H54 (cell line): ENCODE results near the gene CASP10.
A peak's percentile ranks its signal among the peaks of the same experiment; 100 is the strongest.
"Not testable (repeated sequence)": the region's sequence is repeated elsewhere in the genome, so short reads cannot be mapped to it uniquely, and the experiment has no call there.

Source experiments
- DNase-seq: peaks from one replicate; pipeline ENCODE4 v3.0.0; 2011; ENCODE audit warnings: low spot score, mixed read lengths; ENCODE audit not compliant: insufficient read length
- FAIRE-seq: peaks from 3 replicates; lab custom pipeline; 2011; peaks lifted over from hg19 to GRCh38; lab: Jason Lieb, UNC
- POLR2A ChIP-seq: IDR thresholded peaks from 2 replicates; pipeline ENCODE4 v1.6.1; 2011; ENCODE audit warnings: low read depth, mild to moderate bottlenecking, low read length

The CASP10 gene, protein sequence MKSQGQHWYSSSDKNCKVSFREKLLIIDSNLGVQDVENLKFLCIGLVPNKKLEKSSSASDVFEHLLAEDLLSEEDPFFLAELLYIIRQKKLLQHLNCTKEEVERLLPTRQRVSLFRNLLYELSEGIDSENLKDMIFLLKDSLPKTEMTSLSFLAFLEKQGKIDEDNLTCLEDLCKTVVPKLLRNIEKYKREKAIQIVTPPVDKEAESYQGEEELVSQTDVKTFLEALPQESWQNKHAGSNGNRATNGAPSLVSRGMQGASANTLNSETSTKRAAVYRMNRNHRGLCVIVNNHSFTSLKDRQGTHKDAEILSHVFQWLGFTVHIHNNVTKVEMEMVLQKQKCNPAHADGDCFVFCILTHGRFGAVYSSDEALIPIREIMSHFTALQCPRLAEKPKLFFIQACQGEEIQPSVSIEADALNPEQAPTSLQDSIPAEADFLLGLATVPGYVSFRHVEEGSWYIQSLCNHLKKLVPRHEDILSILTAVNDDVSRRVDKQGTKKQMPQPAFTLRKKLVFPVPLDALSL

DNA sequence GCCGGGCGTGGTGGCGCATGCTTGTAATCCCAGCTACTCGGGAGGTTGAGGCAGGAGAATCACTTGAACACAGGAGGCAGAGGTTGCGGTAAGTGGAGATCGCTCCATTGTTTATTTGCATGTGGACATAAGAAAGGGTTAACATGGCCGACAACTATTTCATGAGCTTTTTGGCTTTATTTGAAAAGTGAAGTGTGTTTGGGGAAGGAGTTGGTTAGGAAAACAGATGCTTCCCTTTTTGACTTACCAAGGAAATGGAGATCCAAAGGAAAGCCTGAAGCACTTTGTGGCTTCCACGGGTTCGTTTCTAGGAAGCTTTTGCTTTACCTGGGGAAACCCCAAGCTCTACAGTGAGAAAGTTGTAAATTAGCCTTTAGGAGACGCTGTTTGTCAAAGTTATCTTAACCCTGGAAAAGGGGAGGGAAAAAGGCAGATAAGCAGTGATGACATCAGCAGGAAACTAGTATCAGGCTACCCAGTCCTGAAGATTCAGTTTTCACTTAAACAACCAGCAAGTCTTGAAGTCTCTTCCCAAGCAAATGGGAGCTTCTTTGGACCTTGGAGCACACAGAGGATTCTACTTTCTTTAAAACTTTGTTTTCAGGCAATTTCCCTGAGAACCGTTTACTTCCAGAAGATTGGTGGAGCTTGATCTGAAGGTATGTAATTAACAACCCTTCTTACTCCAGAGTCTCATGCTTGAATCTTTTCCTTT lies at the start of gene CASP10:
CASP10 (plus strand) TSS at position 492 of the 715 bp plus-strand sequence. CDS start 2,637 bp downstream, outside the sequence.
- FAIRE-seq (peak; percentile 75), DNase-seq (peak; percentile 61)
- no peak for TF ChIP-seq POLR2A

DNA sequence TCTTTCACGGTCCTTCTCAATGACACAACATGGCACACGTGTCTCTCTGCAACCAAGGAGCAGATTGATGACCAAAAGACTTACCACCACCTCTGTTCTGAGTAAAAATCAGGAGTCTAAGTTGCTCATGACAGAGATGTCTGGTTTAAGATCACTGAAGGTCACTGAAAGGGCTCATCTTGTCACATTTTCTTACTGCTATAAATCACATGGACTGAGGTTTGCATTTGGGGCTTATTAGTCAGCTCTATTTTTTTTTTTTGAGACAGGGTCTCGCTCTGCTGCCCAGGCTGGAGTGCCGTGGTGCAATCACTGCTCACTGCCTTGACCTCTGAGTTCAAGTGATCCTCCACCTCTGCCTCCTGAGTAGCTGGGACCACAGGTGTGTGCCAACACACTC lies 47.6 kb upstream of the CASP10 start:
- FAIRE-seq (no peak), DNase-seq (no peak)
- no peak for TF ChIP-seq POLR2A

DNA sequence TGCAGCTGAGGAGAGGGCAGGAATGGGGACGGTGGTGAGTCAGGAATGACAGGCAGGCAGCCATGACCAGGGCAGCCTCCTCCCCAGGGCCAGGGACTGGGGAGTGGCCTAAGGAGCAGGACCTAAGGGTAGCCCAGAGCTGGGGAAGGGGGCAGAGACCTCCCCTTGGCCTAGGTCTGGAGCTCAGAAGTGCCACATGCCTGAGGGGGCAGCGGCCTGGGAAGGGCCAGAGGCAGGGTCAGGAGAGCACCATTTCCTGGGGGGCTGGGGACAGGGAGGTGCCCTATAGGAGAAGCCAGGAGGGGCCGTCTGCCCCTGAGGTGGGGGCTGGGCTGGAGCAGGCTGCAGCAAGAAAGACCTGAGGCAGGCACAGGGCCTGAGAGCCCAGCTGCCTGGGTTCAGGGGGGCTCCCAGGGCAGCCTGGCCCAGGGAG lies 46.0 kb upstream of the CASP10 start:
- no peak for TF ChIP-seq POLR2A
- DNase-seq, result no peak
- no peak for FAIRE-seq

DNA sequence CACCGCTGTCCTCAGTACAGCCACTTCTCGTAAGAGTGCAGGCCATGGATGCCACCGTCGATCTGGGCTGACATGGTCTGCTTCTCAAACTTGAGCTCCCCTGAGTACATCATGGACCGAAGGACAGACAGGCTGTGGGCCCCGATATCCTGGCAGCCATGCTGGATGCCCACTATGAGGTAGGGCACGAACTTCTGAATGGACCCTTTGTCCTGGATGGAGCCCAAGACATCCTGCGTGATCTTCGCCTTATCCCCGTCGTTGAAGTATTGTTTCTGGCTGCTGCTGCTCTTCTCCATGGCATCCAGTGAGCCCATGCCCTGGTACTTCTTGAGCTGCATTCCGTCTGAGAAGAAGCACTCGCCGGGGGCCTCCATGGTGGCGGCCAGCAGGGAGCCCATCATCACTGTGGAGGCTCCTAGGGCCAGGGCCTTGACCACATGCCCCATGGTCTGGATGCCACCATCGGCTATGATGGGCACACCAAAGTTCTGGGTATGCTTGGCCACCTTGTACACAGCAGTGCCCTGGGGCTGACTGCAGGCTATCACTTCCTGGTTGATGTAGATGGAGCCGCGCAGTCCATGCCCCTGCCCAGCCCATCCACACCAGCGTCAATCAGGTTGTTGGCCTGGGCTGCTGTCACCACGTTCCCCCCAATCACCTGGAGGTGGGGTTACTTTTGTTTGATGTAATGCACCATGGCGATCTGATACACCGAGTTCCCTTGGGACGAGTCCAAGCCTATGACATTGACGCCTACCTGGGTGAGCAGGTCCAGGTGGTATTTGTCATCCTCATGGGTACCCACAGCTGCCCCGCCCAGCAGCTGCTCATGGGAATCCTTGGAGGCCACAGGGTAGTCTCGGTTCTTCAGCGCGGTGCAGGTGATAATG lies 45.2 kb upstream of the CASP10 start:
- DNase-seq, result no peak
- FAIRE-seq, result no peak

DNA sequence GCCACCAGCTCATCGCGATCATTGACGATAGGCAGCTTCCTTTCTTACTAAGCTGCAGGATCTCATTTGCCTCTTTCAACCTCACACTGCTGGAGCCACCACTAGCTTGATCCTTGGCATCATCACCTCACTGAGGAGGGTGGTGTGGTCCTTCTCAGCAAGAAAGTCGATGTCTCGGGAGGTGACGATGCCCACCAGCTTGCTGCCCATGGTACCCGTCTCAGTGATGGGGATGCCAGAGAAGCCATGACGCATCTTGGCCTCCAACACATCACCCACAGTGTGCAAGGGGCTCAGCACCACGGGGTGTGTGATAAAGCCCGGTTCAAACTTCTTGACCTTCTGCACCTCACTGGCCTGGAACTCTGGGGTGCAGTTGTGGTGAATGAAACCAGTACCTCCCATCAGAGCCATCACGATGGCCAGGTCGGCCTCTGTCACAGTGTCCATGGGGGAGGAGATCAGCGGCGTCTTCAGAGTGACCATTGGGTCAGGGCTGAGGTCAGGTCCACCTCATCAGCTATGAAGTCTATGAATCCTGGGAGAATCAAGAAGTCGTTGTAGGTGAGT lies 44.5 kb upstream of the CASP10 start:
- DNase-seq (no peak), FAIRE-seq (no peak)
- no peak for TF ChIP-seq POLR2A

More for the DNA sequence above, 45.2 kb upstream of the CASP10 start:
- TF ChIP-seq POLR2A, result no peak

DNA sequence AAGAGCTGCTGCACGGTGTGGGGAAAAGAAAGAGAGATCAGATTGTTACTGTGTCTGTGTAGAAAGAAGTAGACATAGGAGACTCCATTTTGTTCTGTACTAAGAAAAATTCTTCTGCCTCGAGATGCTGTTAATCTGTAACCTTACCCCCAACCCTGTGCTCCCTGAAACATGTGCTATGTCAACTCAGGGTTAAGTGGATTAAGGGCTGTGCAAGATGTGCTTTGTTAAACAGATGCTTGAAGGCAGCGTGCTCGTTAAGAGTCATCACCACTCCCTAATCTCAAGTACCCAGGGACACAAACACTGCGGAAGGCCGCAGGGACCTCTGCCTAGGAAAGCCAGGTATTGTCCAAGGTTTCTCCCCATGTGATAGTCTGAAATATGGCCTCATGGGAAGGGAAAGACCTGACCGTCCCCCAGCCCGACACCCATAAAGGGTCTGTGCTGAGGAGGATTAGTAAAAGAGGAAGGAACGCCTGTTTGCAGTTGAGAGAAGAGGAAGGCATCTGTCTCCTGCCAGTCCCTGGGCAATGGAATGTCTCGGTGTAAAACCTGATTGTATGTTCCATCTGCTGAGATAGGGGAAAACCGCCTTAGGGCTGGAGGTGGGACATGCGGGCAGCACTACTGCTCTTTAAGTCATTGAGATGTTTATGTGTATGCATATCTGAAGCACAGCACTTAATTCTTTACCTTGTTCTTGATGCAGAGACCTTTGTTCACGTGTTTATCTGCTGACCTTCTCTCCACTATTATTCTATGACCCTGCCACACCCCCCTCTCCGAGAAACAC lies 43.8 kb upstream of the CASP10 start:
- not testable (repeated sequence) for FAIRE-seq, DNase-seq

DNA sequence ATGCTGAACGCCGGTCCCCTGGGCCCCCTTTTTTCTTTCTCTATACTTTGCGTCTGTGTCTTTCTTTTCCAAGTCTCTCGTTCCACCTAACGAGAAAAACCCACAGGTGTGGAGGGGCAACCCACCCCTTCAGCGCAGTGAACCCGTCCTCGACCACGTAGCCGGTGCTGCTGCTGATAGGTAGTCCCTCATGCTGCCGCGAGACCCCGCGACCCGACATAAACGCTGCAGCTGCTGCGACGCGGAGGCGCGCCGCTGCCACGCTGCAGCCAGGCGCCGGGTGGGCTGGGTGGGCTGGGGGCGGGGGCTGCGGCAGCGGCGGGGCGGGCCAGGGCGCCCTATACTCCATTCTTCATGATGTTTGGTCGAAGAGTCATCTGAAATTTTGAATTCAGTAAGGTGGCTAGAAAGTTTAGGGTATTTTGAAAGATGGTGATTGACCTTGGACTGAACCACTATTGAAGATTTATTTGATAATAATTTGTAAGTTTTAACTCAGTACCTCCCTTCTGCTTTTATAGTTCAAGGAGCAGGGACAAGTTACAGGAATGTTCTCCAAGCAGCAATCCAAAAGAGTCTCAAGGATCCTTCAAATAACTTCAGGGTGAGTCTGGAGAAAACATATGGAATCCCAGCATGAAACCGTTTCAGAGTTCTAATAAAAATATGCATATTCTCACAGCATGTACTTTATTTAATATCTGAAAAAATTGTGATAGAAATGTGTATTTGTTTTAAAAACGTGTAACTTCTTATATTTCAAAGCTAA lies 42.9 kb upstream of the CASP10 start:
- no peak for TF ChIP-seq POLR2A
- no peak for FAIRE-seq
- no peak for DNase-seq

DNA sequence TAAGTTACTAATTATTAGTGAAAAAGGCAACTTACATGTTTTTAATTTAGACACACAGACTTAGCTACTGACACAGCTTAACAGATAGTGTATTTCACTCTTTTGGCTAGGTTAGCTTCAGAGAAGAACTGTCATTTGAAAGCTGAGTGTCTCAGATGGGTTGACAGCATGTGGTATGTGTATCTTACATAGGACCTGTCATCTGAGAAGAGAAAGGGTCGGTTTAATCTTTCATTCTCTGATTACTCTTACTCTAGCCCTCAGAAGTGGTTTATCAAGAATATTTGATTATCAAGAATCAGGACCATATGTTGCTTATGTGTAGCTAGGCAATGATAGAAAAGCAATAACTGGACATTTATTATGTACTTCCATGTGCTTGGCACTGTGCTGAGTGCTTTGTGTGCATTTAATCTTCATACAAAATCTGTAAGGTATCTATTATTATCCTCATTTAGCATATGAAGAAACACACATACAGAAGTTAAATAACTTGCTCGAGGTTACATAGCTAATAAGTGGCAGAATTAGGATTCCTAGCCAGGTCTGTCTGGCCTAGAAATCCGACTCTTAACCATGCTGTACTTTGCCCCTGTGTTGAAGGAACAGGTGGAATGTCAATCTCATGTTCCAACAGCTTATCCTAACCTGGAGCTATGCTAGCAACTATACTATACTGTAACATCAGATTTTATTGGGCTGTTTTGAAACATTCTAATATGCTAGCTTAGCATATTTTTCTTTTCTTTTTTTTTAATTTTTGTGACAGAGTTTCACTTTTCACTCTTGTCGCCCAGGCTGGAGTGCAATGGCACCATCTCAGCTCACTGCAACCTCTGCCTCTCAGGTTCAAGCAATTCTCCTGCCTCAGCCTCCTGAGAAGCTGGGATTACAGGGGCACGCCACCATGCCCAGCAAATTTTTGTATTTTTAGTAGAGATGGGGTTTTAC lies 38.6 kb upstream of the CASP10 start:
- FAIRE-seq (peak; percentile 20), DNase-seq (no peak)
- no peak for TF ChIP-seq POLR2A

DNA sequence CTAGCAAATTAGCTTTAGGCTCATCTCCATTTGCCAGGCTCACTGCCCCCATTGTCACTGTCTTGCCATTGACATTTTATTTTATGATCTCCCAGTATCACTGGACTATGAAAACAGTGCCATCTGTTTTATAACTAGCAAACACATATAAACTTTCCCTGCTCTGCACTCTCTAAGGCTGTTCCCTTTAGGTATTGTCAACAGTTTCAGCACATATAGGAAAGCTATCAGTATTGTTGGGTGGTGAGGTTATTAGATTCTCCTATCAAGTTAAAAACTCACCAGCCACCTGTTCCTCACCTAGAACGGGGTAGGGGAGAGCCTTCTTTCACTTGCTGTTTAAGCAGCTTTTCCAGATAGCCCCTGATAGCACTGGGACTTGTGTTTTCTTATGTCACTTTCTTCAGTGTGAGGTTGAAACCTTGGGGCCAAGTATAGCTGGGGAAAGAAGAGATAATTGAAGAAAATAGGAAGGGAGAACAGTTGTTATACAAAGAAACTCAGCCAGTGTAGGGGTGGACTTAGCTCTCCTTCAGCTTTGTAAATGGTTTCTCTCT lies 34.4 kb upstream of the CASP10 start:
- no peak for FAIRE-seq
- no peak for DNase-seq
- no peak for TF ChIP-seq POLR2A

DNA sequence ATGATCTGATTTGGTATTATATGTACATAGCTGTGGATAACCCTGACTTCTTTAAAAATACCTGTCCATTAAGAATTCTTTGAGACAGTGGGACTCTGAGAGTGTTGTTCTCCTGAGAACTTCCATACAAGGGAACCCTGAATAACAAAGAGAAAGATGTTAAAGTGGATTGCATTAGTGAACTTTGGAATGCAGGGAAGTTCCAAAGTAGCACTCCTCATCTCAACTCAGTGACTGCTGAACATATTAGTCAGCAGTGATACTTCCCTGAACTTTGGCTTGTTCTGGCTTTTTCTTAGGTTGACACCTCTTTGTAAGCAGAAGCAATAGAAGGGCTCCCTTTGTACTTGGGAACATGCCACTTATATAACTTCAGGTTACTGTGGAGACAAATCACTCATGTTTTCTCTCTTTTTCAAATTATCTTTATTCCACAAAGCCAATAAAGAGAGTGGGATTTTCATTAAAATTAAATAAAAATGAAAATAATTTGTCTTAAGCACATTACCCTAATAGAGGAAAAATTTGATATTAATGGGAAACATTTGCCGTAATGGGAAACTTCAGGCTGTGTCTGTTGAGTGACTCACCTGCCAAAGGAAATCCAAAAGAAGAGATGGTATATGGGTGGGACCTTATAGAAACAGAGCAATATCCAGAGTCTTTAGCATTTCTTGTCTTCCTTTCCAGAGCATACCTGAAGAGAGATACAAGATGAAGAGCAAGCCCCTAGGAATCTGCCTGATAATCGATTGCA lies 33.7 kb upstream of the CASP10 start:
- no peak for TF ChIP-seq POLR2A
- peak; percentile 86 for FAIRE-seq
- DNase-seq, result no peak

DNA sequence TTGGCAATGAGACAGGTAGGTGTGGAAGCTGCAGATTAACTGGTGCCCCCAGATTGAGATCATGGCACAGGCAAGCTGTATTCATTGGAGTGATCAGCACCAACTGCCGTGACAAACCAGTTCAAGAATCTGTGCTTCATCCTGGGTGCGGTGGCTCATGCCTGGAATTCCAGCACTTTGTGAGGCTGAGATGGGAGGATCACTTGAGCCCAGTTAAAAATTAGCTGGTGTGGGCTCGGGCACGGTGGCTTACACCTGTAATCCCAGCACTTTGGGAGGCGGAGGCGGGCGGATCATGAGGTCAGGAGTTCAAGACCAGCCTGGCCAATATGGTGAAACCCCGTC lies 33.1 kb upstream of the CASP10 start:
- DNase-seq, result not testable (repeated sequence)
- peak; percentile 92 for FAIRE-seq
